HepG2 (cell line): ENCODE measurements around the gene COA3. TPM values are rescaled to one million over a fixed set of nuclear protein-coding genes. Genes with fewer than 3 reads are reported as not detected.

ENCODE experiments used
- BCL6 ChIP-seq: IDR thresholded peaks from 2 replicates; pipeline ENCODE4 v1.6.1; 2016; ENCODE audit warnings: missing genetic modification reagents, missing compliant biosample characterization
- CBFB ChIP-seq: sonication (generic); formaldehyde crosslinking; IDR thresholded peaks from 2 replicates; pipeline ENCODE4 v1.4.0; 2020; ENCODE audit warnings: missing genetic modification reagents
- FIP1L1 ChIP-seq: fragments of 200-400 bp; formaldehyde crosslinking; IDR thresholded peaks from 2 replicates; pipeline ENCODE4 v1.6.1; 2018; ENCODE audit warnings: low read depth, mild to moderate bottlenecking, low read length, moderate library complexity, borderline replicate concordance; ENCODE audit not compliant: insufficient read depth
- FUBP1 ChIP-seq: sonication (generic); formaldehyde crosslinking; IDR thresholded peaks from 2 replicates; pipeline ENCODE4 v1.5.1; 2020; ENCODE audit warnings: missing genetic modification reagents, mild to moderate bottlenecking, borderline replicate concordance
- MEIS1 ChIP-seq: sonication (generic); formaldehyde crosslinking; IDR thresholded peaks from 2 replicates; pipeline ENCODE4 v1.9.0; 2021; ENCODE audit warnings: mild to moderate bottlenecking, missing genetic modification reagents, moderate library complexity, borderline replicate concordance
- NFYC ChIP-seq: IDR thresholded peaks from 2 replicates; pipeline ENCODE4 v1.6.1; 2016; ENCODE audit warnings: missing genetic modification reagents, missing compliant biosample characterization
- ONECUT2 ChIP-seq: sonication (generic); formaldehyde crosslinking; IDR thresholded peaks from 2 replicates; pipeline ENCODE4 v1.4.0; 2020; ENCODE audit warnings: missing genetic modification reagents
- PCBP2 ChIP-seq: fragments of 200-400 bp; formaldehyde crosslinking; optimal IDR thresholded peaks from 2 replicates; pipeline ENCODE3; 2018; ENCODE audit warnings: low read length, low read depth; ENCODE audit not compliant: poor library complexity, severe bottlenecking
- SMARCC2 ChIP-seq: fragments of 450-650 bp; IDR thresholded peaks from 2 replicates; pipeline ENCODE4 v1.6.1; 2017; ENCODE audit warnings: antibody characterized with exemption, mild to moderate bottlenecking
- SRF ChIP-seq: IDR thresholded peaks from 2 replicates; pipeline ENCODE4 v1.6.1; 2011; ENCODE audit warnings: mild to moderate bottlenecking, low read depth, low read length, moderate library complexity
- ZC3H13 ChIP-seq: sonication (generic); formaldehyde crosslinking; IDR thresholded peaks from 2 replicates; pipeline ENCODE4 v1.8.1; 2023; ENCODE audit warnings: mild to moderate bottlenecking, missing genetic modification reagents, moderate library complexity
- ZMYM3 ChIP-seq: sonication (generic); formaldehyde crosslinking; IDR thresholded peaks from 2 replicates; pipeline ENCODE4 v1.5.1; 2020; ENCODE audit warnings: mild to moderate bottlenecking, missing genetic modification reagents
- ZNF256 ChIP-seq: sonication (generic); formaldehyde crosslinking; conservative IDR thresholded peaks from 2 replicates; pipeline ENCODE4 v1.4.0; 2020; ENCODE audit warnings: missing genetic modification reagents
- ZNF530 ChIP-seq: sonication (generic); formaldehyde crosslinking; IDR thresholded peaks from 2 replicates; pipeline ENCODE4 v1.5.0; 2020; ENCODE audit warnings: low read depth, mild to moderate bottlenecking, missing genetic modification reagents
- ZSCAN12 ChIP-seq: sonication (generic); formaldehyde crosslinking; IDR thresholded peaks from 2 replicates; pipeline ENCODE4 v1.9.0; 2021; ENCODE audit warnings: mild to moderate bottlenecking, missing genetic modification reagents
- ZSCAN30 ChIP-seq: sonication (generic); formaldehyde crosslinking; IDR thresholded peaks from 2 replicates; pipeline ENCODE4 v1.5.0; 2020; ENCODE audit warnings: mild to moderate bottlenecking, missing genetic modification reagents
- polyA plus RNA-seq, 8 experiments: library from polyadenylated mRNA; depleted of rRNA in 3 of 8; stranded (reverse) in 7 of 8; unstranded in 1 of 8; fragments of >200 nt; fragmentation: Illumina TruSeq in 4 of 8; extraction: Trizol in 4 of 8; gene quantifications; 2 replicates each; pipeline versions ENCODE4 v1.2.1 to v1.2.3, GENCODE V29; 2011 to 2016; ENCODE audit warnings: low read depth in 4 of 8, missing spikeins in 1 of 8, mixed read lengths in 1 of 8; ENCODE audit not compliant: insufficient read depth in 1 of 8
- total RNA-seq, 5 experiments: library from RNA; depleted of rRNA; stranded (reverse); fragments of >200 nt; fragmentation: Illumina TruSeq; extraction: Trizol; gene quantifications; 2 replicates each; pipeline ENCODE4 v1.2.3, GENCODE V29; 2016; ENCODE audit warnings: low read depth in 1 of 5
- TF ChIP-seq, protein P1 (sequence below): sonication (generic); formaldehyde crosslinking; IDR thresholded peaks from 2 replicates; pipeline ENCODE4 v1.4.0; 2020; ENCODE audit warnings: missing genetic modification reagents
- TF ChIP-seq, protein P2 (sequence below): sonication (generic); formaldehyde crosslinking; IDR thresholded peaks from 2 replicates; pipeline ENCODE4 v1.9.0; 2021; ENCODE audit warnings: missing genetic modification reagents, borderline replicate concordance
- TF ChIP-seq, protein P3 (sequence below): sonication (generic); formaldehyde crosslinking; IDR thresholded peaks from 2 replicates; pipeline ENCODE4 v1.4.0; 2020; ENCODE audit warnings: low read depth, mild to moderate bottlenecking, missing genetic modification reagents
- TF ChIP-seq, protein P4 (sequence below): sonication (generic); formaldehyde crosslinking; IDR thresholded peaks from 2 replicates; pipeline ENCODE4 v1.4.0; 2020; ENCODE audit warnings: missing genetic modification reagents, borderline replicate concordance

COA3 gene
- total and polyA plus RNA-seq, 2 of the 13 experiments (the other 11 are each of a cell fraction or from before 2014, with no cell fraction given), result 133 to 202 TPM

GRCh38 chr17:42832213-42832933, 33.9 kb upstream of the COA3 start (continued):
- TF ChIP-seq, protein P1, sequence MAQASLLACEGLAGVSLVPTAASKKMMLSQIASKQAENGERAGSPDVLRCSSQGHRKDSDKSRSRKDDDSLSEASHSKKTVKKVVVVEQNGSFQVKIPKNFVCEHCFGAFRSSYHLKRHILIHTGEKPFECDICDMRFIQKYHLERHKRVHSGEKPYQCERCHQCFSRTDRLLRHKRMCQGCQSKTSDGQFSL (CRISPR knock-in tag), result no peak
- TF ChIP-seq, protein P2, sequence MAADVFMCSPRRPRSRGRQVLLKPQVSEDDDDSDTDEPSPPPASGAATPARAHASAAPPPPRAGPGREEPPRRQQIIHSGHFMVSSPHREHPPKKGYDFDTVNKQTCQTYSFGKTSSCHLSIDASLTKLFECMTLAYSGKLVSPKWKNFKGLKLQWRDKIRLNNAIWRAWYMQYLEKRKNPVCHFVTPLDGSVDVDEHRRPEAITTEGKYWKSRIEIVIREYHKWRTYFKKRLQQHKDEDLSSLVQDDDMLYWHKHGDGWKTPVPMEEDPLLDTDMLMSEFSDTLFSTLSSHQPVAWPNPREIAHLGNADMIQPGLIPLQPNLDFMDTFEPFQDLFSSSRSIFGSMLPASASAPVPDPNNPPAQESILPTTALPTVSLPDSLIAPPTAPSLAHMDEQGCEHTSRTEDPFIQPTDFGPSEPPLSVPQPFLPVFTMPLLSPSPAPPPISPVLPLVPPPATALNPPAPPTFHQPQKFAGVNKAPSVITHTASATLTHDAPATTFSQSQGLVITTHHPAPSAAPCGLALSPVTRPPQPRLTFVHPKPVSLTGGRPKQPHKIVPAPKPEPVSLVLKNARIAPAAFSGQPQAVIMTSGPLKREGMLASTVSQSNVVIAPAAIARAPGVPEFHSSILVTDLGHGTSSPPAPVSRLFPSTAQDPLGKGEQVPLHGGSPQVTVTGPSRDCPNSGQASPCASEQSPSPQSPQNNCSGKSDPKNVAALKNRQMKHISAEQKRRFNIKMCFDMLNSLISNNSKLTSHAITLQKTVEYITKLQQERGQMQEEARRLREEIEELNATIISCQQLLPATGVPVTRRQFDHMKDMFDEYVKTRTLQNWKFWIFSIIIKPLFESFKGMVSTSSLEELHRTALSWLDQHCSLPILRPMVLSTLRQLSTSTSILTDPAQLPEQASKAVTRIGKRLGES (CRISPR knock-in tag), result no peak
- no peak for TF ChIP-seq ZMYM3
- TF ChIP-seq NFYC (CRISPR knock-in tag), result peak; percentile 35; the same call in 1 of the 2 replicates
- no peak for TF ChIP-seq SRF
- TF ChIP-seq, protein P3, sequence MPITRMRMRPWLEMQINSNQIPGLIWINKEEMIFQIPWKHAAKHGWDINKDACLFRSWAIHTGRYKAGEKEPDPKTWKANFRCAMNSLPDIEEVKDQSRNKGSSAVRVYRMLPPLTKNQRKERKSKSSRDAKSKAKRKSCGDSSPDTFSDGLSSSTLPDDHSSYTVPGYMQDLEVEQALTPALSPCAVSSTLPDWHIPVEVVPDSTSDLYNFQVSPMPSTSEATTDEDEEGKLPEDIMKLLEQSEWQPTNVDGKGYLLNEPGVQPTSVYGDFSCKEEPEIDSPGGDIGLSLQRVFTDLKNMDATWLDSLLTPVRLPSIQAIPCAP (CRISPR knock-in tag), result no peak
- no peak for TF ChIP-seq FIP1L1
- no peak for TF ChIP-seq SMARCC2
- TF ChIP-seq, protein P4, sequence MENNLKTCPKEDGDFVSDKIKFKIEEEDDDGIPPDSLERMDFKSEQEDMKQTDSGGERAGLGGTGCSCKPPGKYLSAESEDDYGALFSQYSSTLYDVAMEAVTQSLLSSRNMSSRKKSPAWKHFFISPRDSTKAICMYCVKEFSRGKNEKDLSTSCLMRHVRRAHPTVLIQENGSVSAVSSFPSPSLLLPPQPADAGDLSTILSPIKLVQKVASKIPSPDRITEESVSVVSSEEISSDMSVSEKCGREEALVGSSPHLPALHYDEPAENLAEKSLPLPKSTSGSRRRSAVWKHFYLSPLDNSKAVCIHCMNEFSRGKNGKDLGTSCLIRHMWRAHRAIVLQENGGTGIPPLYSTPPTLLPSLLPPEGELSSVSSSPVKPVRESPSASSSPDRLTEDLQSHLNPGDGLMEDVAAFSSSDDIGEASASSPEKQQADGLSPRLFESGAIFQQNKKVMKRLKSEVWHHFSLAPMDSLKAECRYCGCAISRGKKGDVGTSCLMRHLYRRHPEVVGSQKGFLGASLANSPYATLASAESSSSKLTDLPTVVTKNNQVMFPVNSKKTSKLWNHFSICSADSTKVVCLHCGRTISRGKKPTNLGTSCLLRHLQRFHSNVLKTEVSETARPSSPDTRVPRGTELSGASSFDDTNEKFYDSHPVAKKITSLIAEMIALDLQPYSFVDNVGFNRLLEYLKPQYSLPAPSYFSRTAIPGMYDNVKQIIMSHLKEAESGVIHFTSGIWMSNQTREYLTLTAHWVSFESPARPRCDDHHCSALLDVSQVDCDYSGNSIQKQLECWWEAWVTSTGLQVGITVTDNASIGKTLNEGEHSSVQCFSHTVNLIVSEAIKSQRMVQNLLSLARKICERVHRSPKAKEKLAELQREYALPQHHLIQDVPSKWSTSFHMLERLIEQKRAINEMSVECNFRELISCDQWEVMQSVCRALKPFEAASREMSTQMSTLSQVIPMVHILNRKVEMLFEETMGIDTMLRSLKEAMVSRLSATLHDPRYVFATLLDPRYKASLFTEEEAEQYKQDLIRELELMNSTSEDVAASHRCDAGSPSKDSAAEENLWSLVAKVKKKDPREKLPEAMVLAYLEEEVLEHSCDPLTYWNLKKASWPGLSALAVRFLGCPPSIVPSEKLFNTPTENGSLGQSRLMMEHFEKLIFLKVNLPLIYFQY, result no peak
- no peak for TF ChIP-seq ZC3H13 (CRISPR knock-in tag)
- no peak for TF ChIP-seq CBFB
- TF ChIP-seq BCL6 (CRISPR knock-in tag), result peak; percentile 16; the same call in 1 of the 2 replicates
- no peak for TF ChIP-seq ZNF256 (CRISPR knock-in tag)
- 0 out of 2 replicates have a peak, but pooled peaks have one; percentile 12 for TF ChIP-seq ZSCAN12 (CRISPR knock-in tag)
- TF ChIP-seq FUBP1, result no peak
- no peak for TF ChIP-seq ZSCAN30 (CRISPR knock-in tag)
- TF ChIP-seq ZNF530 (CRISPR knock-in tag), result no peak
- no peak for TF ChIP-seq MEIS1 (CRISPR knock-in tag)
- TF ChIP-seq PCBP2, result no peak
- no peak for TF ChIP-seq ONECUT2 (CRISPR knock-in tag)
